Caco-2 (cell line): ENCODE measurements around the gene STRN3. TPM values are rescaled to one million over a fixed set of nuclear protein-coding genes. Genes with fewer than 3 reads are reported as not detected.

Experiments
- BruUV-seq: library from RNA; stranded (reverse); fragments of 400-500 nt; replicated peaks from 2 replicates; lab custom pipeline; 2021; lab: Mats Ljungman, UMichigan
- CTCF ChIA-PET: fragments of 300-600 bp; sonication (Branson Sonifier 250); formaldehyde crosslinking; loops from one replicate; lab custom pipeline; 2022; ENCODE audit warnings: antibody characterized with exemption; lab: Charles Lee
- POLR2A ChIA-PET: fragments of 300-600 bp; sonication (Branson Sonifier 250); formaldehyde crosslinking; loops from one replicate; lab custom pipeline; 2022; ENCODE audit warnings: antibody characterized with exemption; lab: Charles Lee
- DNase-seq, 2 experiments: peaks; one replicate each; pipeline versions ENCODE4 v3.0.0 to v3.0.0-alpha.2; 2020 to 2022
- H3K27me3 ChIP-seq: replicated peaks from 2 replicates; pipeline ENCODE4 v1.6.0; 2011; ENCODE audit warnings: low read length; ENCODE audit not compliant: control insufficient read depth, insufficient read depth
- H3K36me3 ChIP-seq: 2 replicates; pipeline ENCODE4 v1.5.1; 2011; ENCODE audit warnings: low read length; ENCODE audit not compliant: control insufficient read depth, insufficient read depth
- H3K4me1 ChIP-seq: fragments of 250-450 bp; sonication (Bioruptor Pico); 2 replicates; pipeline ENCODE4 v1.5.1; 2020; ENCODE audit warnings: mild to moderate bottlenecking
- H3K4me3 ChIP-seq: 2 replicates; pipeline ENCODE4 v1.5.1; 2011; ENCODE audit warnings: low read depth, mild to moderate bottlenecking, control low read depth, low read length
- H3K9me3 ChIP-seq: fragments of 250-450 bp; sonication (Bioruptor Pico); 2 replicates; pipeline ENCODE4 v1.5.1; 2020; ENCODE audit warnings: mild to moderate bottlenecking, moderate library complexity
- H3K27ac Mint-ChIP-seq: one replicate; pipeline ENCODE4 v1.8.0; 2022; ENCODE audit warnings: mixed read lengths; ENCODE audit not compliant: unreplicated experiment
- H3K27me3 Mint-ChIP-seq: one replicate; pipeline ENCODE4 v1.8.0; 2022; ENCODE audit warnings: mixed read lengths; ENCODE audit not compliant: insufficient read depth, unreplicated experiment
- H3K36me3 Mint-ChIP-seq: one replicate; pipeline ENCODE4 v1.8.0; 2022; ENCODE audit warnings: mild to moderate bottlenecking, mixed read lengths; ENCODE audit not compliant: insufficient read depth, unreplicated experiment
- H3K4me1 Mint-ChIP-seq: one replicate; pipeline ENCODE4 v1.8.0; 2022; ENCODE audit warnings: low read depth, mixed read lengths; ENCODE audit not compliant: unreplicated experiment
- H3K4me3 Mint-ChIP-seq: one replicate; pipeline ENCODE4 v1.8.0; 2022; ENCODE audit warnings: mild to moderate bottlenecking, moderate library complexity, mixed read lengths; ENCODE audit not compliant: unreplicated experiment
- H3K9me3 Mint-ChIP-seq: one replicate; pipeline ENCODE4 v1.8.0; 2022; ENCODE audit warnings: mixed read lengths; ENCODE audit not compliant: unreplicated experiment
- CTCF ChIP-seq, 2 experiments: fragments of 200-600 bp in 1 of 2; IDR thresholded peaks; 1 replicate in 1 of 2; 2 replicates in 1 of 2; pipeline versions ENCODE4 v1.5.1 to v1.8.0; 2011 to 2022; ENCODE audit warnings: antibody characterized with exemption in 1 of 2, control low read depth in 1 of 2, inconsistent platforms in 1 of 2, low read depth in 1 of 2, low read length in 1 of 2, mild to moderate bottlenecking in 1 of 2, moderate library complexity in 1 of 2; ENCODE audit not compliant: insufficient read depth in 1 of 2, severe bottlenecking in 1 of 2, unreplicated experiment in 1 of 2
- intact Hi-C: fragments of 100-400 bp; cut with micrococcal nuclease; formaldehyde crosslinking; loops from one replicate; pipeline ENCODE4 v1.10.0; 2022; ENCODE audit not compliant: unreplicated experiment
- total RNA-seq: library from RNA; stranded (reverse); gene quantifications from 2 replicates; pipeline ENCODE4 v1.2.3, GENCODE V29; 2022

STRN3 gene
- total RNA-seq, 1 experiment from 2014 or later: 38.0 TPM

- Mint-ChIP-seq H3K36me3 (peaks cover 18% of the 10 kb centered on the region), H3K4me3 (no peak overlapping the region), H3K27ac (no peak overlapping the region), H3K4me1 (no peaks in the 10 kb centered on the region), H3K27me3 (no peaks in the 10 kb centered on the region), H3K9me3 (no peaks in the 10 kb centered on the region)
- ChIA-PET CTCF (no interaction called here), POLR2A (interaction anchor here (0.8 kb wide), 1 partner anchor 9 kb away, joined by 6 read pairs; no protein-coding TSS in a partner anchor)
- intact Hi-C loops: no loop called here
- no peak for DNase-seq
- H3K4me1 ChIP-seq: no peaks in the 10 kb centered on the region
- H3K4me3 ChIP-seq: no peak overlapping the region
- no peaks in the 10 kb centered on the region for H3K36me3 ChIP-seq
- no peak for TF ChIP-seq CTCF (IDR thresholded peaks at IDR 0.05; ENCODE audit: insufficient read depth in 1 of 2, low read depth in 1 of 2, low read length in 1 of 2, severe bottlenecking in 1 of 2, unreplicated experiment in 1 of 2)
- no peaks in the 10 kb centered on the region for H3K27me3 ChIP-seq
- no peaks in the 10 kb centered on the region for H3K9me3 ChIP-seq
- no TSS peak for BruUV-seq
Observed at GRCh38 chr14:31018057-31018645, 8.0 kb downstream of the STRN3 start.

GRCh38 chr14:31013841-31014240 lies 12.3 kb downstream of the STRN3 start:
- Histone ChIP-seq H3K36me3 (no peaks in the 10 kb centered on the region; the same call in 1 of the 2 replicates), H3K27me3 (no peaks in the 10 kb centered on the region), H3K9me3 (no peaks in the 10 kb centered on the region), H3K4me3 (no peak overlapping the region), H3K4me1 (no peaks in the 10 kb centered on the region)
- BruUV-seq: no TSS peak
- DNase-seq: no peak
- Mint-ChIP-seq H3K4me3 (no peak overlapping the region), H3K27ac (no peak overlapping the region), H3K27me3 (no peaks in the 10 kb centered on the region), H3K36me3 (peaks cover 13% of the 10 kb centered on the region), H3K9me3 (no peaks in the 10 kb centered on the region), H3K4me1 (no peaks in the 10 kb centered on the region)
- TF ChIP-seq CTCF (IDR thresholded peaks at IDR 0.05; ENCODE audit: insufficient read depth in 1 of 2, low read depth in 1 of 2, low read length in 1 of 2, severe bottlenecking in 1 of 2, unreplicated experiment in 1 of 2): no peak
- intact Hi-C loops: no loop called here
- CTCF ChIA-PET: no interaction called here
- POLR2A ChIA-PET: no interaction called here

- Mint-ChIP-seq H3K4me1 (no peaks in the 10 kb centered on the region), H3K4me3 (no peak overlapping the region), H3K36me3 (peaks cover 19% of the 10 kb centered on the region), H3K27ac (no peak overlapping the region), H3K27me3 (no peaks in the 10 kb centered on the region), H3K9me3 (no peaks in the 10 kb centered on the region)
- CTCF ChIA-PET: no interaction called here
- intact Hi-C loops: no loop called here
- Histone ChIP-seq H3K9me3 (no peaks in the 10 kb centered on the region), H3K36me3 (no peaks in the 10 kb centered on the region; the same call in 1 of the 2 replicates), H3K4me3 (no peak overlapping the region), H3K27me3 (no peaks in the 10 kb centered on the region), H3K4me1 (no peaks in the 10 kb centered on the region)
- TF ChIP-seq CTCF (IDR thresholded peaks at IDR 0.05; ENCODE audit: insufficient read depth in 1 of 2, low read depth in 1 of 2, low read length in 1 of 2, severe bottlenecking in 1 of 2, unreplicated experiment in 1 of 2): no peak
- POLR2A ChIA-PET: no interaction called here
- no peak for DNase-seq
- BruUV-seq: no TSS peak
Observed at GRCh38 chr14:31010935-31011334, 15.2 kb downstream of the STRN3 start.
